NB4 (cell line): ENCODE measurements around the gene ATP5PO.

Source experiments
- MYC ChIP-seq: IDR thresholded peaks from 2 replicates; pipeline ENCODE4 v1.6.1; 2011; ENCODE audit warnings: low read depth, low read length
- POLR2A ChIP-seq: IDR thresholded peaks from 2 replicates; pipeline ENCODE4 v1.6.1; 2011; ENCODE audit warnings: mild to moderate bottlenecking; ENCODE audit not compliant: insufficient read length; ENCODE audit errors: extremely low read depth
- TF ChIP-seq, protein P1 (sequence below): IDR thresholded peaks from one replicate; pipeline ENCODE4 v1.5.1; 2012; ENCODE audit warnings: low read depth, low read length

DNA sequence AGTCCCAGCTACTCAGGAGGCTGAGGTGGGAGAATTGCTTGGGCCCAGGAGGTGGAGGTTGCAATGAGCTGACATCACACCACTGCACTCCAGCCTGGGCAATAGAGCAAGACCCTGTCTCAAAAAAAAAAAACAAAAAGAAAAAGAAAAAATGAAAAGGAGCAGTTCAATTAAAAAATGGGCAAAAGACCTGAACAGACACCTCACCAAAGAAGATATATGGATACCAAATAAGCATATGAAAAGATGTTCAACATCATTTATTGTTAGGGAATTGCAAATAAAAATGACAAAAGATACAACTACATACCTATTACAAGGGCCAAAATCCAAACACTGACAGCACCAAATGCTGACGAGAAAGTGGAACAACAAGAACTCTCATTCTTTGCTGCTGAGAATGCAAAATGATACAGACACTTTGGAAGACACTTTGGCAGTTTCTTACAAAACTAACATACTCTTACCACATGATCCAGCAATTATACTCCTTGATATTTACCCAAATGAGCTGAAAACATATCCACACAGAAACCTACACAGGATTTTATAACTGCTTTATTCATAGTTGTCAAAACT is 28.7 kb upstream of the ATP5PO start:
- TF ChIP-seq, protein P1, sequence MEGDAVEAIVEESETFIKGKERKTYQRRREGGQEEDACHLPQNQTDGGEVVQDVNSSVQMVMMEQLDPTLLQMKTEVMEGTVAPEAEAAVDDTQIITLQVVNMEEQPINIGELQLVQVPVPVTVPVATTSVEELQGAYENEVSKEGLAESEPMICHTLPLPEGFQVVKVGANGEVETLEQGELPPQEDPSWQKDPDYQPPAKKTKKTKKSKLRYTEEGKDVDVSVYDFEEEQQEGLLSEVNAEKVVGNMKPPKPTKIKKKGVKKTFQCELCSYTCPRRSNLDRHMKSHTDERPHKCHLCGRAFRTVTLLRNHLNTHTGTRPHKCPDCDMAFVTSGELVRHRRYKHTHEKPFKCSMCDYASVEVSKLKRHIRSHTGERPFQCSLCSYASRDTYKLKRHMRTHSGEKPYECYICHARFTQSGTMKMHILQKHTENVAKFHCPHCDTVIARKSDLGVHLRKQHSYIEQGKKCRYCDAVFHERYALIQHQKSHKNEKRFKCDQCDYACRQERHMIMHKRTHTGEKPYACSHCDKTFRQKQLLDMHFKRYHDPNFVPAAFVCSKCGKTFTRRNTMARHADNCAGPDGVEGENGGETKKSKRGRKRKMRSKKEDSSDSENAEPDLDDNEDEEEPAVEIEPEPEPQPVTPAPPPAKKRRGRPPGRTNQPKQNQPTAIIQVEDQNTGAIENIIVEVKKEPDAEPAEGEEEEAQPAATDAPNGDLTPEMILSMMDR = no peak
- TF ChIP-seq MYC (no peak), POLR2A (no peak)
